Smooth muscle cell (in vitro differentiated cells): ENCODE results near the gene CCDC24. TPM values are rescaled to one million over a fixed set of nuclear protein-coding genes. Genes with fewer than 3 reads are reported as not detected.

Experiments used
- DNase-seq: peaks from one replicate; lab custom pipeline; 2025; ENCODE audit not compliant: unreplicated experiment; lab: John Stamatoyannopoulos, UW
- H2AFZ ChIP-seq: fragments of 200-600 bp; sonication (generic); 2 replicates; pipeline ENCODE4 v1.6.0; 2016; ENCODE audit warnings: antibody characterized with exemption, low read depth, mild to moderate bottlenecking
- H3F3A ChIP-seq: fragments of 200-600 bp; sonication (generic); 2 replicates; pipeline ENCODE4 v1.6.0; 2017; ENCODE audit warnings: antibody characterized with exemption, low read depth
- H3K27ac ChIP-seq: fragments of 200-600 bp; sonication (generic); 2 replicates; pipeline ENCODE4 v1.5.1; 2016; ENCODE audit warnings: low read depth, mild to moderate bottlenecking
- H3K27me3 ChIP-seq: fragments of 200-600 bp; sonication (generic); 2 replicates; pipeline ENCODE4 v1.6.1; 2016; ENCODE audit warnings: low read depth, mild to moderate bottlenecking
- H3K36me3 ChIP-seq: fragments of 200-600 bp; sonication (generic); 2 replicates; pipeline ENCODE4 v1.5.1; 2016; ENCODE audit warnings: low read depth
- H3K4me1 ChIP-seq: fragments of 200-600 bp; sonication (generic); 2 replicates; pipeline ENCODE4 v1.5.1; 2016; ENCODE audit warnings: low read depth
- H3K4me2 ChIP-seq: fragments of 200-600 bp; sonication (generic); 2 replicates; pipeline ENCODE4 v1.6.0; 2016; ENCODE audit warnings: mild to moderate bottlenecking
- H3K4me3 ChIP-seq: fragments of 200-600 bp; sonication (generic); 2 replicates; pipeline ENCODE4 v1.5.1; 2016; ENCODE audit warnings: mild to moderate bottlenecking
- H3K79me2 ChIP-seq: fragments of 200-600 bp; sonication (generic); 2 replicates; pipeline ENCODE4 v1.6.0; 2016; ENCODE audit warnings: low read depth, mild to moderate bottlenecking
- H3K9ac ChIP-seq: fragments of 200-600 bp; sonication (generic); 2 replicates; pipeline ENCODE4 v1.6.0; 2016; ENCODE audit warnings: low read depth
- H3K9me3 ChIP-seq: fragments of 200-600 bp; sonication (generic); replicated peaks from 2 replicates; pipeline ENCODE4 v1.5.1; 2016; ENCODE audit warnings: low read depth
- H4K20me1 ChIP-seq: fragments of 200-600 bp; sonication (generic); 2 replicates; pipeline ENCODE4 v1.6.0; 2016; ENCODE audit warnings: low read depth
- WGBS: methylation state at CpG from one replicate; pipeline ENCODE4 v1.1.7; 2016; ENCODE audit warnings: low lambda C conversion rate; 5-methylcytosine and 5-hydroxymethylcytosine counted together
- polyA plus RNA-seq: library from polyadenylated mRNA; unstranded; fragments of >200 nt; fragmentation: Nextera tagmentation; extraction: Ambion mirVana; gene quantifications from 2 replicates; pipeline ENCODE4 v1.2.1, GENCODE V29; 2016
- total RNA-seq: library from RNA; depleted of rRNA; stranded (reverse); fragments of >200 nt; gene quantifications from 2 replicates; pipeline ENCODE4 v1.2.3, GENCODE V29; 2014
- TF ChIP-seq, protein P1 (sequence below): fragments of 200-600 bp; sonication (generic); IDR thresholded peaks from 2 replicates; pipeline ENCODE4 v1.5.1; 2017; ENCODE audit warnings: borderline replicate concordance, mild to moderate bottlenecking, antibody characterized with exemption; ENCODE audit not compliant: insufficient read depth, poor library complexity, severe bottlenecking

The CCDC24 gene
- total RNA-seq (6.5 and 7.3 TPM in 2 replicates), polyA plus RNA-seq (11.4 and 16.6 TPM in 2 replicates)

- H3F3A ChIP-seq: peaks cover 16% of the 10 kb centered on the region
- peaks cover 10% of the 10 kb centered on the region for H3K4me1 ChIP-seq
- H3K36me3 ChIP-seq: no peaks in the 10 kb centered on the region
- H3K4me3 ChIP-seq: peak within 1 kb of the TSS; percentile 51
- peak within 1 kb of the TSS; percentile 6 for H2AFZ ChIP-seq
- no peaks in the 10 kb centered on the region for H3K9me3 ChIP-seq
- H3K79me2 ChIP-seq: no peaks in the 10 kb centered on the region
- WGBS: under 1% methylated on average over 41 of the region's 66 CpGs
- H4K20me1 ChIP-seq: no peaks in the 10 kb centered on the region
- peak within 1 kb of the TSS; percentile 95 for H3K4me2 ChIP-seq
- no peaks in the 10 kb centered on the region for H3K27me3 ChIP-seq
- peak; percentile 53 for DNase-seq
- TF ChIP-seq, protein P1, sequence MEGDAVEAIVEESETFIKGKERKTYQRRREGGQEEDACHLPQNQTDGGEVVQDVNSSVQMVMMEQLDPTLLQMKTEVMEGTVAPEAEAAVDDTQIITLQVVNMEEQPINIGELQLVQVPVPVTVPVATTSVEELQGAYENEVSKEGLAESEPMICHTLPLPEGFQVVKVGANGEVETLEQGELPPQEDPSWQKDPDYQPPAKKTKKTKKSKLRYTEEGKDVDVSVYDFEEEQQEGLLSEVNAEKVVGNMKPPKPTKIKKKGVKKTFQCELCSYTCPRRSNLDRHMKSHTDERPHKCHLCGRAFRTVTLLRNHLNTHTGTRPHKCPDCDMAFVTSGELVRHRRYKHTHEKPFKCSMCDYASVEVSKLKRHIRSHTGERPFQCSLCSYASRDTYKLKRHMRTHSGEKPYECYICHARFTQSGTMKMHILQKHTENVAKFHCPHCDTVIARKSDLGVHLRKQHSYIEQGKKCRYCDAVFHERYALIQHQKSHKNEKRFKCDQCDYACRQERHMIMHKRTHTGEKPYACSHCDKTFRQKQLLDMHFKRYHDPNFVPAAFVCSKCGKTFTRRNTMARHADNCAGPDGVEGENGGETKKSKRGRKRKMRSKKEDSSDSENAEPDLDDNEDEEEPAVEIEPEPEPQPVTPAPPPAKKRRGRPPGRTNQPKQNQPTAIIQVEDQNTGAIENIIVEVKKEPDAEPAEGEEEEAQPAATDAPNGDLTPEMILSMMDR: no peak
- peak within 1 kb of the TSS; percentile 57 for H3K9ac ChIP-seq
- H3K27ac ChIP-seq: peak within 1 kb of the TSS; percentile 55
These were observed at the start of gene CCDC24 for GRCh38 chr1:43991476-43992231. CCDC24 (plus strand) TSS chr1:43991599; CDS start chr1:43991879, 280 bp downstream.

DNA sequence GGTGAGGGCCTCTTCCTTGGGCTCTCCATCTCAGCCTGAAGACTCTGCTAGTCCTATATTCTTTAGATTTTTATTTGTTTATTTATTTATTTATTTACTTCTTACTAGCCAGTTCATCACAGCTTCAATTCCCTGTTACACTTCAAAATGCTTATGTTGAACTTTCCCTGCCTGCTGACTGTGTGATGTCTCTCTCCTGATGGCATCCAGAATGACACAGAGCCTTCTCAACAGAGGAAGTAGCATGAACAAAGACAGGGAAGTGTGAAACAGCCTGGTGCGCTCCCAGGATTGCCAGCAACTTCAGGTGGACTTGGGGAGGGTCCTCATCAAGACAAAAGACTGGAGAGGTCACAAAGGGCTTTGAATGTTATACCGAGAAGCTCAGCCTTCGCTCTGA lies 49.0 kb upstream of the CCDC24 start:
- WGBS: 85% methylated on average over 3 of the region's 3 CpGs
- H3K9me3 ChIP-seq: no peaks in the 10 kb centered on the region
- H3K79me2 ChIP-seq: peaks cover 3% of the 10 kb centered on the region
- peaks cover 2% of the 10 kb centered on the region for H3K4me1 ChIP-seq
- H3K27ac ChIP-seq: no peak overlapping the region
- no peak overlapping the region for H3K9ac ChIP-seq
- TF ChIP-seq, protein P1: no peak
- DNase-seq: no peak
- H3F3A ChIP-seq: no peaks in the 10 kb centered on the region
- no peaks in the 10 kb centered on the region for H4K20me1 ChIP-seq
- no peak overlapping the region for H3K4me3 ChIP-seq
- H3K4me2 ChIP-seq: no peak overlapping the region
- no peaks in the 10 kb centered on the region for H3K36me3 ChIP-seq
- H3K27me3 ChIP-seq: peaks cover 11% of the 10 kb centered on the region
- no peak overlapping the region for H2AFZ ChIP-seq

- H3K27me3 ChIP-seq: no peaks in the 10 kb centered on the region
- no peak overlapping the region for H3K4me3 ChIP-seq
- H3K79me2 ChIP-seq: peaks cover 18% of the 10 kb centered on the region
- H3K4me2 ChIP-seq: no peak overlapping the region
- DNase-seq: no peak
- peaks cover 5% of the 10 kb centered on the region for H4K20me1 ChIP-seq
- H3K36me3 ChIP-seq: no peaks in the 10 kb centered on the region
- WGBS: 100% methylated on average over 1 of the region's 1 CpG
- no peak overlapping the region for H3K27ac ChIP-seq
- no peaks in the 10 kb centered on the region for H3K9me3 ChIP-seq
- TF ChIP-seq, protein P1: no peak
- H3F3A ChIP-seq: no peaks in the 10 kb centered on the region
- H3K4me1 ChIP-seq: peaks cover 8% of the 10 kb centered on the region
- H2AFZ ChIP-seq: no peak overlapping the region
- no peak overlapping the region for H3K9ac ChIP-seq
These were observed 46.5 kb upstream of the CCDC24 start for GRCh38 chr1:43944860-43945259.
